ENCODE results near the gene AK4. TPM values are rescaled to one million over a fixed set of nuclear protein-coding genes. Genes with fewer than 3 reads are reported as not detected.

The AK4 gene
- total and polyA plus RNA-seq, 2 of the 8 experiments (the other 6 are each of a cell fraction or from before 2014, with no cell fraction given), result 64.5 to 175 TPM

DNA sequence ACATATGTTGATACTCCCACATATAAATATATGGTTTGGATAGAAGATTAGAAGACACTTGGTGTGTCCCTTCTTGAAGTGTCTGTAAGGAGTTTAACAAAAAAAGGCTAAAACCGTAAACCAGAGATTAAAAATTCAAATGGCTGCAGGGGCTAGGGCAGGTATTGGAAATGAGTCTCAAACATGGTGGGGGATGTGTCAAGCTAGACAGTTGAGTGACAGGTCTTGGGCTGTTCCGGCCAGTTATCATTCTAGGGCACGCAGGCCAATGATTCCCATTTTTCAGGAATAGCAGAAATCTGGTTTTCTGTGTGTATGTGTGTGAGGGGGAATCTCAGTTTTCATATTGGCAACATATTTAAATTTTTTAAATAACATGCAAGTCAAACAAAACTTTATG, 77.2 kb downstream of the AK4 start (continued):
- TF ChIP-seq CEBPB (IDR thresholded peaks at IDR 0.05; ENCODE audit: low read depth, low read length) (no peak), KDM1A (IDR thresholded peaks at IDR 0.05; ENCODE audit: borderline replicate concordance, low read length) (no peak), SUZ12 (IDR thresholded peaks at IDR 0.05; ENCODE audit: low read length) (no peak)
- TF ChIP-seq, protein P1, sequence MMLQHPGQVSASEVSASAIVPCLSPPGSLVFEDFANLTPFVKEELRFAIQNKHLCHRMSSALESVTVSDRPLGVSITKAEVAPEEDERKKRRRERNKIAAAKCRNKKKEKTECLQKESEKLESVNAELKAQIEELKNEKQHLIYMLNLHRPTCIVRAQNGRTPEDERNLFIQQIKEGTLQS (IDR thresholded peaks at IDR 0.05; ENCODE audit: insufficient read depth, low read depth, low read length), result no peak

Measured in H1 (cell line).